ENCODE results near the gene PXDC1. TPM values are rescaled to one million over a fixed set of nuclear protein-coding genes. Genes with fewer than 3 reads are reported as not detected.

The PXDC1 gene
- total and polyA plus RNA-seq, 2 donors (not counting 3 experiments of a cell fraction or from before 2014, with no cell fraction given), result 60.9 to 121 TPM

DNA sequence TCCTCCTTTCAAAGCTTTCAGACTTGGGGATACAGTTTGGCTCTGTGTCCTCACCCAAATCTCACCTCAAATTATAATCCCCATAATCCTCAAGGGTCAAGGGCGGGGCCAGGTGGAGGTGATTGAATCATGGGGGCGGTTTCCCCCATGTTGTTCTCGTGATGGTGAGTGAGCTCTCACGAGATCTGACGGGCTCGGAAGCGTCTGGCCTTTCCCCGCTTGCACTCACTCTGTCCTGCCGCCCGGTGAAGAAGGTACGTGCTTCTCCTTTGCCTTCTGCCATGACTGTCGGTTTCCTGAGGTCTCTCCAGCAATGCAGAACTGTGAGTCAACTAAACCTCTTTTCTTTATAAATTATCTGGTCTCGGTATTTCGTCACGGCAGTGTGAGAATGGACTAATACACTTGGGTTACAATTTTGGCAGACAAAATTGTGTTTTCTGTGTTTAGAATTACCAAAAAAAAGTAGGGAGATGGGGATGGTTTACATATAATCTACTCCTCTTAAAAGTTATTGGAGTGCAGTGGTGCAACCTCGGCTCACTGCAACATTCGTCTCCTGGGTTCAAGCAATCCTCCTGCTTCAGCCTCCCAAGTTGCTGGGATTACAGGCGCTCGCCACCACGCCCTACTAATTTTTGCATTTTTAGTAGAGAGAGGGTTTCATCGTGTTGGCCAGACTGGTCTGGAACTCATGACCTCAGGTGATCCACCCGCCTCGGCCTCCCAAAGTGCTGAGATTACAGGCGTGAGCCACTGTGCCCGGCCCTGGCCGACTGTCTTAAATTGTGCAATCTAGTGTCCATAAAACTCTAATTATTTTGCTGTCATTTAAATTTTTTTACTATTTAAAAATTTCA is 33.6 kb upstream of the PXDC1 start:
- Histone ChIP-seq H3K9me1 (replicated peaks; ENCODE audit: control insufficient read depth, extremely low read depth, insufficient read depth, low read length) (no peaks in the 10 kb centered on the region), H3K4me2 (ENCODE audit: insufficient read depth, low read length) (no peak overlapping the region), H3K27ac (ENCODE audit: insufficient read depth, low read depth, low read length) (no peak overlapping the region), H3K27me3 (ENCODE audit: control insufficient read depth in 2 of 2, insufficient read depth in 2 of 2, low read length in 2 of 2) (no peaks in the 10 kb centered on the region), H3K9ac (replicated peaks; ENCODE audit: extremely low read depth, insufficient read depth, low read length) (no peak overlapping the region), H2AFZ (ENCODE audit: low read depth, low read length) (no peak overlapping the region), H3K79me2 (ENCODE audit: control insufficient read depth, insufficient read depth, low read length) (no peaks in the 10 kb centered on the region), H3K36me3 (ENCODE audit: control insufficient read depth in 2 of 2, extremely low read depth in 1 of 2, insufficient read depth in 2 of 2, low read length in 2 of 2) (no peaks in the 10 kb centered on the region), H3K9me3 (replicated peaks; ENCODE audit: control insufficient read depth, insufficient read depth, low read length) (no peaks in the 10 kb centered on the region), H3K4me1 (ENCODE audit: control insufficient read depth, extremely low read depth, insufficient read depth, low read length) (no peaks in the 10 kb centered on the region), H3K4me3 (replicated peaks in 1 of 3; ENCODE audit: insufficient read depth in 1 of 3, low read depth in 1 of 3, low read length in 3 of 3) (no peak overlapping the region), H4K20me1 (replicated peaks; ENCODE audit: control insufficient read depth, extremely low read depth, insufficient read depth, low read length) (no peaks in the 10 kb centered on the region)
- no peak for DNase-seq (ENCODE audit: low read depth, low spot score)
- ChIA-PET POLR2A (no interaction called here), CTCF (interaction anchor here (1.0 to 1.3 kb wide), 4 partner anchors 9 to 64 kb away, joined by 3 to 5 read pairs (median 4); partner anchors contain the start of gene FAM50B)
- no TSS peak for BruUV-seq (replicated peaks)
- dilution Hi-C loops (cut with MboI; ENCODE audit: extremely low pct_ligation_motif_present, low sequenced_read_pairs), result no loop called here
- TF ChIP-seq, protein P1, sequence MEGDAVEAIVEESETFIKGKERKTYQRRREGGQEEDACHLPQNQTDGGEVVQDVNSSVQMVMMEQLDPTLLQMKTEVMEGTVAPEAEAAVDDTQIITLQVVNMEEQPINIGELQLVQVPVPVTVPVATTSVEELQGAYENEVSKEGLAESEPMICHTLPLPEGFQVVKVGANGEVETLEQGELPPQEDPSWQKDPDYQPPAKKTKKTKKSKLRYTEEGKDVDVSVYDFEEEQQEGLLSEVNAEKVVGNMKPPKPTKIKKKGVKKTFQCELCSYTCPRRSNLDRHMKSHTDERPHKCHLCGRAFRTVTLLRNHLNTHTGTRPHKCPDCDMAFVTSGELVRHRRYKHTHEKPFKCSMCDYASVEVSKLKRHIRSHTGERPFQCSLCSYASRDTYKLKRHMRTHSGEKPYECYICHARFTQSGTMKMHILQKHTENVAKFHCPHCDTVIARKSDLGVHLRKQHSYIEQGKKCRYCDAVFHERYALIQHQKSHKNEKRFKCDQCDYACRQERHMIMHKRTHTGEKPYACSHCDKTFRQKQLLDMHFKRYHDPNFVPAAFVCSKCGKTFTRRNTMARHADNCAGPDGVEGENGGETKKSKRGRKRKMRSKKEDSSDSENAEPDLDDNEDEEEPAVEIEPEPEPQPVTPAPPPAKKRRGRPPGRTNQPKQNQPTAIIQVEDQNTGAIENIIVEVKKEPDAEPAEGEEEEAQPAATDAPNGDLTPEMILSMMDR (IDR thresholded peaks at IDR 0.05; ENCODE audit: extremely low read depth in 1 of 2, insufficient read depth in 1 of 2, low read depth in 1 of 2, low read length in 2 of 2), result no peak
- TF ChIP-seq POLR2AphosphoS5 (IDR thresholded peaks at IDR 0.05; ENCODE audit: insufficient read depth, low read depth, low read length) (no peak), MYC (IDR thresholded peaks at IDR 0.05; ENCODE audit: low read depth, low read length) (no peak), POLR2A (IDR thresholded peaks at IDR 0.05; ENCODE audit: low read depth, low read length) (no peak), EZH2 (IDR thresholded peaks at IDR 0.05; ENCODE audit: borderline replicate concordance, low read depth, low read length, severe bottlenecking) (no peak)
- intact Hi-C loops (cut with micrococcal nuclease), result no loop called here
- FAIRE-seq, result no peak

Measured in endothelial cell of umbilical vein (primary cell).